Left renal pelvis (tissue), 4 donors: ENCODE measurements around the gene NHERF2. TPM values are rescaled to one million over a fixed set of nuclear protein-coding genes. Genes with fewer than 3 reads are reported as not detected.
"Not testable (repeated sequence)": the region's sequence is repeated elsewhere in the genome, so short reads cannot be mapped to it uniquely, and the experiment has no call there.

Experiments used
- DNase-seq, 4 donors: peaks; one replicate each; pipeline ENCODE4 v3.0.0-alpha.2; 2013; ENCODE audit warnings: low read depth in 4 of 4, low spot score in 3 of 4
- polyA plus RNA-seq, 4 donors: library from polyadenylated mRNA; unstranded; fragments of 120-200 nt; gene quantifications; one replicate each; pipeline ENCODE4 v1.2.1, GENCODE V29; 2013; ENCODE audit not compliant: insufficient read length in 4 of 4

NHERF2 gene
- polyA plus RNA-seq, 4 donors, result 102 to 161 (median 104) TPM

DNA sequence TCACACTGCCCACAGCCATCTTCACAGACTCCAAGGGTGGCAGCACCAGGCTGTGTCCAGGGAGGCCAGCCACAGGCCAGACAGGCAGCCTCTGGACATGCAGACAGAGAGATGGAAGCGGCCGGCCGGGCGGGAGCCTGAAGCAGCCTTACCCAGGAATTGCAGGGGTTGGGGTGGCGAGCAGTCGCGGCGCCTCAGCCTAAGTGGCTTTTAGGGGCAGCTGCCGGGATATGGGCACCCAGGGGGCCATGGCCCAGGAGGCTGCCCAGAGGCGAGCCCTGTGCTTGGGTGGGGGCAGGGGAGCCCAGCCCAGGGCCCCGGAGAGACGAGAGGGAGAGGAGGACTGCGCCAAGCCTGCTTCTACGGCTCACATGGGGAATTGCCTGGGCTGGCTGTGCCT is 1.5 kb upstream of the NHERF2 start:
- DNase-seq, result no peak

DNA sequence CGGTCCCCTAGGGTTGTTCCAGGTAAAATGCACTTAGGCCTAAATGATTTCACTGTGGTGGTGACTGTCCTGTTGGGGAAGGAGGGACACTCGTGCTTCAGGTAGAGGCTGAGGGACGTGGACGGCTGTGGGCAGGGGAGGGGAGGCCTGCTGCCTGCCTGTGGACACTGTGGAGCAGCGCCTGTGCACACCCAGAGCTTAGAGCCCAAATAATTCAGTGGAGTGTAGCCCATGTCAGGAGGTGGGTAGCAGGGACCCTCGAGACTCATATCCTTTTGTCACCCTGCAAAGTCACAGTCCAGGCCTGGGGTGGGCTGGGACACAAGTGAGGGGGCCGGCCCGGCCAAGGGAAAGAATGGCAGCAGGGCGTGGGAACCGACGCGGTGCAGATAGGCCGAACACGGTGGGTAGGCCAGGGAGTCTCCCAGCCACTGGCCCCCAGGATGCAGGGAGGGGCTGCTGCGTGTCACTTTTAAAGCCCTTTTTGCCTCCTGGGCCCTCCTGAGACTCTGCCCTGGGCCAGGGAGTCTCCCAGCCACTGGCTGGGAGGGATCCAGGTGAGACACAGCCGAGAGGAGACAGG is 733 bp upstream of the NHERF2 start:
- DNase-seq, result no peak

DNA sequence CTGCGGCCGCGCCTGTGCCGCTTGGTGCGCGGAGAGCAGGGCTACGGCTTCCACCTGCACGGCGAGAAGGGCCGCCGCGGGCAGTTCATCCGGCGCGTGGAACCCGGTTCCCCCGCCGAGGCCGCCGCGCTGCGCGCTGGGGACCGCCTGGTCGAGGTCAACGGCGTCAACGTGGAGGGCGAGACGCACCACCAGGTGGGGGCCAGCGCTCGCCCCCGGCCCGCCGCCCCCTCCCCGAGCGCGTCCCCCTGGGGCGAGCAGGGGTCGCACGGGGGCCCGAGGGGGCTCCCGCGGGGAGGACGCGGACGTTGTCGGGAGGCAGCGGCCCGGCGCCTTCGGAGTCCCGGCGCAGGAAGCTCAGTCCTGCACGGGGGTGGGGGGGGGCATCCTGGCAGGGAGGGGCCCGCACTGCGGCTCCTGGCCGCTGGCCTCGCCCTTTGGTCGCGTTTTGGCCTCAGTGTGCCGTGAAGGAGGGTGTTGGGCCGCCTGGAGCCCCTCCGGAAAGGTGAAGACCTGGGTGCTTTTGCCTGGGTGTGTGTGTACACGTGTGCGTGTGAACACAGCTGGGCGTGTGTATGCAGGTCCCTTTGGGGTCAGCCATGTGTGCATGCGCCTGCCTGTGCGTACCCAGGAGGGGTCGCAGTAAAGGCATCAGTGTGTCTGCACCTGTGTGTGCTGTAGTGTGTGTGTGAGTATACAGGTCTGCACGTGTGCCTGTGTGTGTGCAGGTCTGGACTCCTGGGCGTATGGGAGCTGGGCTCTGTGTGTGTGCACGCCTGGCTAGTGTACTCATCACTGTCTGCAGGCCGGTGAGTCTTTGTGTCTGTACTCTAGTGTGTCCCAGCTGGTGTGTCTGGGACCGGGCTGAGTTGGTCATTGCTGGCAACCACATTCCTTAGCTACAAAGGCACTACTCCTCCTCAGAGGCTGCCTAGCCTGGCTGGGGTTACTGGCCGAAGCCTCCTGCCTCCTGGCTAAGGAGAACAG is 615 bp downstream of the NHERF2 start:
- DNase-seq, result no peak

DNA sequence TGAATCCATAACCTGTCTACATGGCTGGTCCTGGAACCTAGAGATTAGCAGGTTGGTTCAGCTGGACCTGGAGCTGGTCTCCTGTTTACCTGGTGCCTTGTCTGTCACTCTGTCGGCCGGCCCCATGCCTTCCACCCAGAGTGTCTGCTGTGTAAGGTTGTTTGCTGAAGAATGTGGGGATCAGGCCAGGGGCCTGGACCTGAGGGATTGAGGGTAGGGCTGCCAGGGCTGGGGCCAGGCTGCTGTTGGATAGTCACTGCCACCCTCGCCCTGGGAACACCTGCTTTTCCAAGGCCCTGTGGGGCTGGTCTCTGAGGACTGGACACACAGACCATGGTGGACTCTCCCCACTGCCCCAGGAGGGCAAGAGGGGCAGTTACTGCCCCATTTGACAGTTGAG is 1.4 kb downstream of the NHERF2 start:
- DNase-seq, result no peak

DNA sequence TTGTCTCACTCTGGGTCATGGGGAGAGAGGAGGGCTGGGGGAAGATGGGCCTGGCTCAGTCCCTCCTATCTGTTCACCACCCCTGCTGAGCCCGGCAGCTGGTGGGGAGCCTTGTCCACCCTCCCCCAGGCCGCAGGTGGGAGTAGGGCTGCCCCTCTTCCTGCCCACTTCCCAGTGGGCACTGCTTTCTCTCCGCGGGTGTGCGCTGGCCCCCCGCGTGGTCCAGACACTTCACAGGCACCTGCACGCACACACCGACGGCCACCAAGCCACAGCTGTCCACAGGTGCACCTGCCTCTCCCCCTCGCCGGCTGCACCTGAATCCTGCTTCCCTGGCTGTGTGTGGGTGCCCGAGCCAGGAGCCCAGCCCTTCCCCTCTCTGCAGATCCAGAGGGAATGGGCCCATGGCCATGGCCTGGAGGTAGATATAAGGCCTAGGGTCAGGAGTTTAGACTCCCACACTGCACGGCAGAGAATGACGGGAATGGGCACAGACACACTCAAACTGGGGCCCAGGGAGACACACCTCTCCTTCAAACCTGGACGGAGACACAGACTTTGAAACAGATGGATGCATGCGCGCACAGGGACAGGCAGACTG is 2.0 kb downstream of the NHERF2 start:
- no peak for DNase-seq

DNA sequence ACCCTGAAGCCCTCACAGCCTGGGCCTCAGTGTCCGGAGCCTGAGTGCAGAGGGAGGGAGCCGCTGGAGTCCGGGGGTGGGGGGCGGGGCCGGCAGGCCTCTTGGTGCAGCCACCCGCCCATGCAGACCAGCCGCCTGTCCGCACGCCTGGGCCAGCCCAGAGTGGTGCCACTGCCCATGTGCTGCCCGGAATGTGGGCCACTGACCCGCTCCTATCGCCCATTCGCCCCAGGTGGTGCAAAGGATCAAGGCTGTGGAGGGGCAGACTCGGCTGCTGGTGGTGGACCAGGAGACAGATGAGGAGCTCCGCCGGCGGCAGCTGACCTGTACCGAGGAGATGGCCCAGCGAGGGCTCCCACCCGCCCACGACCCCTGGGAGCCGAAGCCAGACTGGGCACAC is 2.6 kb downstream of the NHERF2 start:
- DNase-seq, result no peak

DNA sequence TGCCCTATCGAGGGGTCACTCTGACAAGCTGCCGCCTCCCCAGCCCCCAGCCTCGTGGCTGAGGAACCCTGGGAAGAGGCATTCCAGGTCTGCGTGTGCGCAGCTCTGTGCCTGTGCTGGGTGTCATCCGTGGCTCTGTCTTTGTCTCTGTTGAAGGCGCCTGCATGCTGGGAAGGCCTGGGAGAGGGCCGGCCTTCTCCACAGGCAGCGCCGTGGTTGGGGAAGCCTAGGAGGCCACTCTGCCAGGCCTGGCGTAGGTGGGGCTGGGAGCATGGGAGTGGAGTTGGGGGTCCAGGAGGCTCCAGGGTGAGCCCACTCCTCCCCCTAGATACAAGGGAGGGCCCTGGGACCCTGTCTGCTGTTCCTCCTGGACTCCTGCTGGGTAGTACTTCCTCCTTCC is 3.3 kb downstream of the NHERF2 start:
- DNase-seq, result no peak

DNA sequence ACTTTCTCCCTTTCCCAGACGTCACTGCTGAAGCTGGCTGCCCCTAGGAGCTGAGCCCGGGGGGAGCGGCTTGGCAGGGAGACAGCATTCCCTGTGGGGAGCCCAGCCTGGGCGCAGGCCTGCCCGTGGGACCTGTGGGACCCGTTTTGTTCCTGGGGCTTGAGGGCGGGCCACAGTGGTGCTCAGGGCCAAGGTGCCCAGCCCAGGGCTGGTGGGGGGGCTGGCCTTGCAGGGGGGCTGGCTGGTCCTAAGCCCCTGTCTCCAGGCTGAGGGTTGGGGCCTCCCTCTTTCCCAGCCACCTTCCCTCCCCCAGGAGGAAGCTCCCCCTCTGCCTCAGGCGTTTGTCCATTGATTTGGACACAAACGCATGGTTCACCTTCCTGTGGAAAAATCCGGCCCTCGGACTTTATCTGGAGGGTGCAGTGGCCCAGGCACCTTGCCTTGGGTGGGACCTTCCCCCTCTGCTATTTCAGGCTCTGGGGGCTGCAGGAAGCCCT is 4.4 kb downstream of the NHERF2 start:
- DNase-seq, result no peak

DNA sequence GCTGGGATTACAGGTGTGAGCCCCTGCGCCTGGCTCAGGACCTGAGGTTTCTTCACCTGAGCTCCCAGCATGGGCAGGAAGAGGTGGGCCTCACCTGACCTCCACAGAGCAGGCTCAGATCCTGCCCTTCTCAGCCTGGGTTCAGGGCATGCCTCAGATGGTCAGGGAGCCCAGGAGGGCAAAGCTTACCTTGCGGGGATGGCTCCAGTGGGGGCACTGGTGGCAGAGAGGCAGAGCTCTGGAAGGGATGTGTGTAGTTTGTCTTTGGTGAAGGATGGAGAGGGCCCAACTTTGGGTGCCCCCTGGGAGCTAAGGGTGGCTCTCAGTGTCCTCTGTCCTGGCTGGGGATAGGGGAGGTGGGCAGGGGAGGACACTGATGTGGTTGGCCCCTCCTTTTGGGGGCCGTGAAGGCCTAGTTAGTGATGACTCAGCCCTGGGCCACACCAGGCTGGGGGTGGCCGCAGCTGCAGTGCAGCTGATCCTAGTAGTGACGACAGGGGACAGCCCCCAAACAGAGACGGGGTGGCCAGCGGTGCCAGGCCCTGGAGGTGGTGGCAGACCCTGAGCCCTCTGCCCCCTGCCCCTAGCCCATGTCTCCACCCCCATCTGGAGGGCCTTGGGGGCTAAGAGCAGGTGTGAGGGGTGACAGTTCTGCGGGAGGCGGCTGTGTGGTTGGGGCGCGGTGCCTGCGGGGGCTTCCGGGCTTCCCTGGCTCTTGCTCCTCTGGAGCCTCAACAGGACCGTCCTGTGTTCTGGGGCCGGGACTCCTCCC is 5.8 kb downstream of the NHERF2 start:
- no peak for DNase-seq

DNA sequence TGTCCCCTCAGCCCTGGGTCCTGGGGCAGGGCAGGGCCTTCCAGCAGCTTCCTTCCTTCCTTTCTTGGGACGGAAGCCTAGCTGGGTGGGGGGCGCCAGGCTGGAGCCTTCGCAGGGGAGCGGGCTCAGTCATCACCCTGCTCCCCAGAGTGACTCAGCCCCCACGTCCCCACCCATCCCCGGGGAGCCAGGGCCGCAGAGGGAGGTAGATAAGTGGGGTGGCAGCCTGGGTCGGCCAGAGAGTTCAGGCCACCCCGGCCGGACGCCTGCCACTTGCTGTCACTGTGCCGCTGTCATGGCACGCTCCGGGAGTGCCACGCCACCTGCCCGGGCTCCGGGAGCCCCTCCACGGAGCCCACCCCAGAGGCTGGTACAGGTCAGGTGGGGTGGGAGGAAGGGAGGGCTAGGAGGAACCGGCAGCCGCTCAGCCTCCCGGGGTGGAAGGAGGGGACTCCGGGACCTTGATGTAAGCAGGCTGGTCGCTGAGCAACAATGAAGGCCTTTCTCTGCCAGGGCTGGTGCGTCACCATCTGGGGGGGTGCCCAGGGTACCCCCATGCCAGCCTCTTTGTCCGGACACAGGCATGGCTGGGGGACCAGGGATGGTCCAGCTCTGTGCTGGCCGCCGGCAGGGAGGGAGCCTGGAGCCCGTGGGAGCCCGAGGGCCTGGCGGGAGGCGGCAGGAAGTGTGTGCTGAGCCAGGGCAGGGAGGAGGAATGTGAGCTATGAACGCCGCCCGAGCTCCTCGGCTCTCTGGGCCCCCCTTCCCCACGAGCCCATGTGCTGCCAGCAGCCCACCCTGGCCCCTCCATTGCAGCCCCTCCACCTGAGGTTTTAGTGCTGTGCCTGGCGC is 6.6 kb downstream of the NHERF2 start:
- no peak for DNase-seq

DNA sequence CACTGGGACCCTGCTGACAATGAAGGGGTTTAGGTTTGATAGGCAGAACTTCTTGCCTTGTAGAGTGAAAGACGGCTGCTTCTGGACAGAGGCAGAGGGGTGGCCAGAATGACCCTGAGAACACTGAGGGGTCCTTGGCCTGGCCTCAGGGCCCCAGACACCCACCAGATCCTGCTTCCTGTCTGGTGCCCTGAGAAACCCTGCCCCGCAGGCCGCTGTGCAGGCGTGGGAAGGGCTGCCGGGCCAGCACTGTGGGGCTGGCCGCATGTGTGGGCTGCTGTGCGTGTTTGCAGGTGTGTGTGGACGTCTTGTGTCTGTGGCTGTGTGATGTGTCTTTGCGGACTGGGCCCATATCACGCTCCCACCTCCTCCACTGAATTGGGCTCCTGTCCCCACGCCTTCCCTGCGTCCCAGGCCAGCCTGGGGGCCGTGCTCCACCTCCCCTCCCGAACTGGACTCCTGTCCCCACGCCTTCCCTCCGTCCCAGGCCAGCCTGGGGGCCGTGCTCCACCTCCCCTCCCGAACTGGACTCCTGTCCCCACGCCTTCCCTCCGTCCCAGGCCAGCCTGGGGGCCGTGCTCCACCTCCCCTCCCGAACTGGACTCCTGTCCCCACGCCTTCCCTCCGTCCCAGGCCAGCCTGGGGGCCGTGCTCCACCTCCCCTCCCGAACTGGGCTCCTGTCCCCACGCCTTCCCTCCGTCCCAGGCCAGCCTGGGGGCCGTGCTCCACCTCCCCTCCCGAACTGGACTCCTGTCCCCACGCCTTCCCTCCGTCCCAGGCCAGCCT is 7.4 kb downstream of the NHERF2 start:
- DNase-seq, result not testable (repeated sequence)

DNA sequence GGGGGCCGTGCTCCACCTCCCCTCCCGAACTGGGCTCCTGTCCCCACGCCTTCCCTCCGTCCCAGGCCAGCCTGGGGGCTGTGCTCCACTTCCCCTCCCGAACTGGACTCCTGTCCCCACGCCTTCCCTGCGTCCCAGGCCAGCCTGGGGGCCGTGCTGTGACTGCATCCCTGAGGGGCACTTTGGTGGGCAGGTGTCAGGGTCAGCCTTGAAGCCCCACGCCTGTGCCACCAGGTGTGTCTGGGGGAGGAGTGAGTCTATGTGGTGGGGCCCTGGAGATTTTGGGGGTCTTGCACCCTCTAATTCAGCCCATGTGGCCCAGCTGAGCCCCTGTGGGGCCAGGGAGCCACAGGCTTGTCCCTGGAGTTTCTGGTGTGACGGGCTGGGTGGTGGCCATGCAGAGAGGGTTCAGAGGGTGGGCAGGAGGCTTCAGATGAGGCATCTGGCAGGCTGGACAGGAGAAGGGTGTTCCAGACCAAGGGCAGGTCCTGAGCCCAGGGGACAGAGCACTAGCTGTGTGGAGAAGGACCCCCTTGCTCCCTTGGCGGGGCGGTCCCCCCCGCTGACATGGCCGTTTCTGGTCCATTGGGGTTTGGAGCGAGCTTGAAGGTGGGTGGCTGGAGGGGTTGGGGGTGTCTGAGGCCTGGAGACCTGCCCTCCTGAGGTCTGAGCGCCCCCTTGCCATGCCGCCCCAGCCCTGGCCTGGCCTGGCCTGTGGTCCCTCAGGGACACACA is 8.2 kb downstream of the NHERF2 start:
- no peak for DNase-seq

DNA sequence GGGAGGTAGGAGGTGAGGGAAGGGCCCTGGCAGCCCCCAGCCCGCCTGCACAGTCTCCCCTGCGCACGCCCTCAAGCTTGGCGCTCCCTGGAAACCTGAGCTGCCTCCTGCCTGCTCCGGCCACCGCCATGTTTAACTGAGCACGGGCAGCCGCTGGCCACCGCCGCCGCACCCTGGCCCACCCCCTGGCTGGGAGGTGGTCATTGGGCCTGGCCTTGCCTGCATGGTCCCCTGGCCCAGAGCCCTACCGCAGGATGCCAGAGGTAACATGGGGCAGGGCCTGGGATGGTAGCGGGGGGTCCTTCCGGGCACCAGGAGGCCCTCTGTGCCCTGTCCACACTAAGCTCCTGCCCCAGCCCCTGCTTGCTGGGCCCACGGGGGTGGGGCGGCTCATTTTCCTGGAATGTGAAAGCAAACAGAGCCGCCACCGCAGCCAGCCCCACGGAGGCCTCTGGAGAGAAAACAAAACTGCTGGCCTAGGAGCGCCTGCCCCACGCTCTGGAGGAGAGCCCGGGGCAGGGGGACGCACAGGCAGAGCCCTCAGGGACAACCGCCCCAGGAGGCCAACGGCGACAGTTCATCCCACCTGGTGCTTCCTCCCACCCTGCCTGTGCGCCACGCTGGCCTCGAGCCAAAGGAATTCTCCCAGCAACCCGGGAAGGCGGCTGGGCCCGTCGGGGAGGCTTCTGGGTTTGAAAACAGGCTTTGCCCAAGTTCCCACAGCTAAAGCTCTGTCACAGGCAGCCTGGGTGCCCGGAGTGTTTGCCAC is 8.9 kb downstream of the NHERF2 start:
- no peak for DNase-seq

DNA sequence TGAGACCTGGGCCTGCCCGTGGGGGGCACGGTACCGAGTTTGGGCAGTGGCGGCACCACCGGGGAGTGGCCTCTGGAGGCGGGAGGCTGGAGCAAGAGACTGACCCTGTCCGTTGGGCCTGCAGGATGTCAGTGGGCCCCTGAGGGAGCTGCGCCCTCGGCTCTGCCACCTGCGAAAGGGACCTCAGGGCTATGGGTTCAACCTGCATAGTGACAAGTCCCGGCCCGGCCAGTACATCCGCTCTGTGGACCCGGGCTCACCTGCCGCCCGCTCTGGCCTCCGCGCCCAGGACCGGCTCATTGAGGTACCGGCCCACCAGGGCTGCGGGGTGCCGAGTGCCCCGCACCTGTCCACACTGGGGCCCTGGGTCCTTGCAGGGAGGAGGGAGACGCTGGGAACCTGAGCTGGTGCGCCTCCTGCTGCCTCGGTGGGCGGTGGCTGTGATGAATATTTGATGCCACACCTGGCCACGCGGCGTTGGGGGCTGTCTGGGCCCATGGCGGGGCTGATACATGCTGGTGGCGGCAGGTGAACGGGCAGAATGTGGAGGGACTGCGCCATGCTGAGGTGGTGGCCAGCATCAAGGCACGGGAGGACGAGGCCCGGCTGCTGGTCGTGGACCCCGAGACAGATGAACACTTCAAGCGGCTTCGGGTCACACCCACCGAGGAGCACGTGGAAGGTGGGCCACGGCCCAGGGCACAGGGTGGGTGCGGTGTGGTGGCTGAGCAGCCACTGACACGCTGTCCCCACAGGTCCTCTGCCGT is 9.7 kb downstream of the NHERF2 start:
- DNase-seq, result no peak

DNA sequence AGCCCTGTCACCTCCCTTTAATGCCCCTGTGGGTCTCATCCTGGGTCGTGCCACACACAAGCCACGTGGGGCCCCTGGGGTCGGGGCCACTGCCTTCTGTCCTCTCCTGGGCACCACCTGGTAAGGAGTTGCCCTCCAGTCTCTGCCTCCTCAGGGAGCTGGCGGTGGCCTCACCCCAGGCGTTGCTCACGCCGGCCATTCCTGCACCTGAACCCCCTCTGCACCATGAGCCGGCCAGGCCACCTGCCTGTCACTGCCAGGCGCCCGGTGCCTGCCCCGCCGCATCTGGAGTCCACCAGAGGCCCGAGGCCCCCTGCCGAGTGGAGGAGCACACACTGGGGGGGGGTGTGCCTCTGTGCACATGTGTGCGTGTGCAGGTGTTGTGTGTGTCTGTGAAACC is 10.4 kb downstream of the NHERF2 start:
- no peak for DNase-seq

DNA sequence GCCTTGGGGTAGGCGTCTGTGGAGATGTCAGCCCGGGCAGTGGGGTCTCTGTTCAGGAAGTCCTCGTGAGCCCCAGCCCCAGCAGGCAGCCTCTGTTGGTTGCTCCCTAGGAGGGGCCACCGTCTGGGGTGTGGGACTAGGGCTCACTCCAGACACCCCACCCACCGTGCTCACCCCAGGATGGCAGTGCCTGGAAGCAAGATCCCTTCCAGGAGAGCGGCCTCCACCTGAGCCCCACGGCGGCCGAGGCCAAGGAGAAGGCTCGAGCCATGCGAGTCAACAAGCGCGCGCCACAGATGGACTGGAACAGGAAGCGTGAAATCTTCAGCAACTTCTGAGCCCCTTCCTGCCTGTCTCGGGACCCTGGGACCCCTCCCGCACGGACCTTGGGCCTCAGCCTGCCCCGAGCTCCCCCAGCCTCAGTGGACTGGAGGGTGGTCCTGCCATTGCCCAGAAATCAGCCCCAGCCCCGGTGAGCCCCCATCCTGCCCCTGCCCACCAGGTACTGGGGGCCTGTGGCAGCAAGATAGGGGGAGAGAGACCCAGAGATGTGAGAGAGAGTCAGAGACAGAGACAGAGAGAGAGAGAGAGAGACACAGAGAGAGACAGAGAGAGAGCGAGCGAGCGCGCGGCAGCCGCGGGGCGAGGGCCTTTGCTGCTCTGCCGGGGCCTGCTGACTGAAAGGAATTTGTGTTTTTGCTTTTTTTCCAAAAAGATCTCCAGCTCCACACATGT is 11.1 kb downstream of the NHERF2 start:
- no peak for DNase-seq
